Measurements from ENCODE around the gene KRR1.
"Not testable (repeated sequence)": the region's sequence is repeated elsewhere in the genome, so short reads cannot be mapped to it uniquely, and the experiment has no call there.

The KRR1 gene

DNA sequence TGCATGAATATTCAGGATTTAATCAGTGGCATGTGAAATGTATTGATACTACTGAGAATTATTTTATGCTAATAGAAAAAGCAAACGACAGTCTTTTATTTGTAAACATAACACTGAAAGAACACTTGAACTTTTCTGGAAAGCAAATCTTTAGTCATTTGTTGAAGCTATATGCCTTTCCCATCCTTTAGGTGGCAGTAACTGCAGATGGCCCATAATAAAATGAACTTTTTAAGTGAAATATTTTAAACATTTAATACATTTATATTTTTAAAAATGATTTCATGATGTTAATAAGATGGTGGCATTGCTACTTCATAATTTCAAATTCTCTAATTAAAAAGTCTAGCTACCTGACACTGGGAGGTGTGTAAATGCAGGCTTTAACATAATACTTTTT lies 13.9 kb upstream of the KRR1 start:
- H3K27ac ChIP-seq, result no peak overlapping the region
- TF ChIP-seq, protein P1, sequence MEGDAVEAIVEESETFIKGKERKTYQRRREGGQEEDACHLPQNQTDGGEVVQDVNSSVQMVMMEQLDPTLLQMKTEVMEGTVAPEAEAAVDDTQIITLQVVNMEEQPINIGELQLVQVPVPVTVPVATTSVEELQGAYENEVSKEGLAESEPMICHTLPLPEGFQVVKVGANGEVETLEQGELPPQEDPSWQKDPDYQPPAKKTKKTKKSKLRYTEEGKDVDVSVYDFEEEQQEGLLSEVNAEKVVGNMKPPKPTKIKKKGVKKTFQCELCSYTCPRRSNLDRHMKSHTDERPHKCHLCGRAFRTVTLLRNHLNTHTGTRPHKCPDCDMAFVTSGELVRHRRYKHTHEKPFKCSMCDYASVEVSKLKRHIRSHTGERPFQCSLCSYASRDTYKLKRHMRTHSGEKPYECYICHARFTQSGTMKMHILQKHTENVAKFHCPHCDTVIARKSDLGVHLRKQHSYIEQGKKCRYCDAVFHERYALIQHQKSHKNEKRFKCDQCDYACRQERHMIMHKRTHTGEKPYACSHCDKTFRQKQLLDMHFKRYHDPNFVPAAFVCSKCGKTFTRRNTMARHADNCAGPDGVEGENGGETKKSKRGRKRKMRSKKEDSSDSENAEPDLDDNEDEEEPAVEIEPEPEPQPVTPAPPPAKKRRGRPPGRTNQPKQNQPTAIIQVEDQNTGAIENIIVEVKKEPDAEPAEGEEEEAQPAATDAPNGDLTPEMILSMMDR (conservative IDR thresholded peaks at IDR 0.05), result peak; percentile 25
- no peak for TF ChIP-seq ZFX (IDR thresholded peaks at IDR 0.05)

GRCh38 chr12:75522124-75522523 lies 10.7 kb upstream of the KRR1 start:
- not testable (repeated sequence) for H3K27ac ChIP-seq

DNA sequence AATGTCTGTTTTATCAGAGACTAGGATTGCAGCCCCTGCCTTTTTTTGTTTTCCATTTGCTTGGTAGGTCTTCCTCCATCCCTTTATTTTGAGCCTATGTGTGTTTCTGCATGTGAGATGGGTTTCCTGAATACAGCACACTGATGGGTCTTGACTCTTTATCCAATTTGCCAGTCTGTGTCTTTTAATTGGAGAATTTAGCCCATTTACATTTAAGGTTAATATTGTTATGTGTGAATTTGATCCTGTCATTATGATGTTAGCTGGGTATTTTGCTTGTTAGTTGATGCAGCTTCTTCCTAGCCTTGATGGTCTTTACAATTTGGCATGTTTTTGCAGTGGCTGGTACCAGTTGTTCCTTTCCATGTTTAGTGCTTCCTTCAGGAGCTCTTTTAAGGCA lies 9.8 kb upstream of the KRR1 start:
- H3K27ac ChIP-seq, result not testable (repeated sequence)

GRCh38 chr12:75509621-75510020 lies 1.8 kb downstream of the KRR1 start:
- no peak for TF ChIP-seq ZFX (IDR thresholded peaks at IDR 0.05)
- TF ChIP-seq, protein P1 (conservative IDR thresholded peaks at IDR 0.05), result no peak
- no peak overlapping the region for H3K27ac ChIP-seq

DNA sequence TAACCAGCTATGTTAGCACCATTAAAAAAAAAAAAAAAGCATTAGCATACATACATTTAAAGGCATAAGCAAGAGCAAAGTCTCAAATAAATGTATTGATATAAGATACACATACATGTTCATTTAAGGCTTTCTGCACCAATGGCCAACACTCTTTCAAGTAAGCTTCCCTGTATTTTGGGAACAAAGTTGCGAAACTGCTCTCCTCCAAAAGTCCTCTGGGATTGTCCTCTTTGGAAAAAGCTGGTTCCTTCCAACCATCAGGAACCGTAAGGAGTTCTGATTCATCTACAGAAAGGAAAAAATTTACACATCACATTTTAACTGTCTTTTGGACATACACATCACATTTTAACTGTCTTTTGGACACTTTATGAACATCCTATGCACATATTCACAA lies 3.2 kb downstream of the KRR1 start:
- no peak overlapping the region for H3K27ac ChIP-seq
- TF ChIP-seq, protein P1 (conservative IDR thresholded peaks at IDR 0.05), result no peak
- TF ChIP-seq ZFX (IDR thresholded peaks at IDR 0.05), result no peak

DNA sequence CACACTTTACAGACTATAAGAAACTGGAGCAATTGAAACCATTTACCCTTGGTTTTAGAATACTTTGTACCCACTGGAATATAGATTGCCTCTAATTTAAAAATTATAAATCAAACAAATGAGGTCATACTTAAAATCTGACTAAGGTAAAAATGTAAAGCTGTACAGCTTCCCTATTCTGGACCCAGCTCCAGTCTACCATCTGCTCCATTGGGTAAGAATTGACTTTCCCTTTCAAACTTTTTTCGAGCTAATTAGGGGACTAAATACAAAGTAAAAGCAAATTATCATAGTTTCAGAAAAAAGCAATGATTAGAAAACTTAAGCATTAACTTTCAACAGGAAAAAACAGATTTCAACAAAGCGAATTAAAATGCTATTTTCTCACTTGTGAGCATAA lies 4.3 kb downstream of the KRR1 start:
- no peak for TF ChIP-seq ZFX (IDR thresholded peaks at IDR 0.05)
- TF ChIP-seq, protein P1 (conservative IDR thresholded peaks at IDR 0.05), result no peak
- no peak overlapping the region for H3K27ac ChIP-seq

DNA sequence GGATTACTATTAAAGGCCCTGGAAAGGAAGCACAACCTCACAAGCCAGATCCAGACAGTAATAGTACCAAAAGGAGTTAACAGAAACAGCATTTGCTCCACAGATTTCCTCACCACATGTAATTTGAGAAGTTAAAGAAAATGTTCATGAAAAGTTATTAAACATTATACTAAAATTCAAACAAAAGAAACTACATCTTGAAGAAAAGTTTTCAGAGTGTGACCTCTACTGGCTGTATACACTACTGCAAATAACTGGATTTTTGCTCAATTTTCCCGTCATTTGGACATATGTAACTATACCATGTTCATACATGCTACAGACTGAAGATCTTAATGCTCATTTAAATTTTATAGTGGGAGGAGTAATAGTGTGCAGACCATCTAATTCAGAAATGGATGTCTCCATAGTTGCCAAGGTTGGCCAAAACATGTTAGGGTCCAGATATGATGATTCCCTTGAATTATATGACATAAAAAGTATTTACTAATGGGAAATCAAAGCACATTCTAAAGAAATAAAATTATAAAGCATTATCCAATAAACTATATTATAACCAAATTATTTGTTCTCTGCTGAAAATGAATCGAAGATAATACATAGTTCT lies 5.6 kb downstream of the KRR1 start:
- H3K27ac ChIP-seq, result no peak overlapping the region
- TF ChIP-seq, protein P1 (conservative IDR thresholded peaks at IDR 0.05), result peak; percentile 75
- TF ChIP-seq ZFX (IDR thresholded peaks at IDR 0.05), result no peak

DNA sequence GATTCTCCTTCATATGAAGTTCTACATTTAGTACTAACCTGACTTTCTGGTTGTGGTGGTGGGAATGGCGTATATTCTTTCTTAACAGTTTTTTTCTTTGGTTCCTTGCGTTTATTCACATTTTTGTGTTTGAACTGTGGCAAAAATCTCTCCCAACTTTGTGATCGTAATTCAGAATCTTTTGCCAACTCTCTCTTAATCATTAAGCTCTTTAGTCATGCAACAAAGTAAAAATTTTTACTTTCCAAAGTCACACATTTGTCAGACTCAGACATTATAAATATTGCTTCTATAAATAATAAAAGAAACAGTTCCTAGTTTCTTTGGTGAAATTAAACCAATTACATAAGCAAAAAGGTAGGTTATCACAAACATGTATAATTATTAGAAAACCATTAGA lies 7.5 kb downstream of the KRR1 start:
- H3K27ac ChIP-seq, result no peak overlapping the region
- TF ChIP-seq ZFX (IDR thresholded peaks at IDR 0.05), result no peak

DNA sequence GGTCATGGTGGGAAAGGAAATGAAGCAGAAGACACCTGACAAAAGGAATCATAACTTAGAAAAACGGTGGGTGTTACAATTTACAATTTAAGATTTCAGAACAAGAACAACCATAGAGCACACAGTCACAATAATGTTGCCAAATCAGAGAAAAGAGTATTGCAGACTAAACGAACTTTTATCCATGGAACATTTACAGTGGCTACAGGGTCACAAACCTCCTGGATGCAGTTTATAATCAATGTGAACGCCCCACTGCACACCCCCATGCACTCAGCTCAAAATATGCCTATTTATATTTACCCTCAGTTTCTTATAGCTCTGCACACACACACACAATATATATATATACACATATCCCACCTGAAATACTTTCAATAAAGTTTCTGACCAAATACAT lies 8.0 kb downstream of the KRR1 start:
- TF ChIP-seq, protein P1 (conservative IDR thresholded peaks at IDR 0.05), result no peak
- TF ChIP-seq ZFX (IDR thresholded peaks at IDR 0.05), result no peak
- no peak overlapping the region for H3K27ac ChIP-seq

All from C4-2B (cell line).